Measurements from ENCODE around the gene NUP93.
A peak's percentile ranks its signal among the peaks of the same experiment; 100 is the strongest.
"Not testable (repeated sequence)": the region's sequence is repeated elsewhere in the genome, so short reads cannot be mapped to it uniquely, and the experiment has no call there.

NUP93 gene

DNA sequence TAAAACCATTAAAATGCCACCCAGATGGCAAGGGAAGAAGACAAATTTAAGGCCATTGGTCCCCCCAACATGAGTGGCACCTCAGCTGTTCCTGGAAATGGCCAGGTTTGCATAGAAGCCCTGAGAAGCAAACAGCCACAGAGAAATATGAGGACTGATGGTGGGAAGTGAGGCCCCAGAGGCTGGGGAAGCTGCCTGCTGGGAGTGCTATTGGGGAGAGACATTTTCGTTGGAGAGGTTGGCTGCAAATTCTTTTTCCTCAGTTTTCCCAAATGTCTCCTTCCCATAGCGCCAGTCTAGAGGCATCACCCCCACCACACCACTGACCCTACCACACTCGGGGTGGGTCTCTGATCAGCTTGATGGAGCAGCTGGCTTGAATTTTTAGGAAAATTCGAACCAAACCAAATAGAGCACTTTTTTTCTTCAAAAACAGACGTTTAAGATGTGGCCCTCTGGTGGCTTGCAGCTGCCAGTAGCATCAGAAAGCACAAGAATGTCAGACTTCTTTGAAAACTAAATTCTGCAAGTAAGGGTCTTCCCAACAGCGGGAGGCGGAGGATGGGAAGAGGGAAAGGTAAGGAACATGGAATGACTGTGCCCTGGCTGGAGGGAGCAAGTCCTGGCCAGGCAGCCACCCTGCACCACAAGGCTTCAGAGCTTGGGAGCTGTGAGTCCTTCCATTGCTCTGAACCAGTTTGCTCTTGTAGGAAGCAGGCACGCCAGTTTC, 121.9 kb downstream of the NUP93 start:
- DNase-seq = no peak

DNA sequence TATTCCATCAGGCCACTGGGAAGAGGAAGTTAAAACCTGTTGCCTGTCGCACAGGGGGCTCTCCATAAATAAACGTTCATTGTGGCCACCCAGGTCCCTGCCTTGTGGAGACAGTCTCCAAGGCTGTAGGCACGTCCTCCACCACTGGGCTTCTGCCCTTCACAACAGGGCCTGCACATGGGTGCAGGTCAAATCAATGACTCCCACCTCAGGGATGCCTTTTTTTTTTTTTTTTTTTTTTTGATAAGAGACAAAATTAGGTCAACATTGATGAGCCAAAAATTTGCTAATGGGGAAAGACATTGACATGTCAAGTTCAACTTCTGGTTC, 122.4 kb downstream of the NUP93 start:
- no peak for DNase-seq

DNA sequence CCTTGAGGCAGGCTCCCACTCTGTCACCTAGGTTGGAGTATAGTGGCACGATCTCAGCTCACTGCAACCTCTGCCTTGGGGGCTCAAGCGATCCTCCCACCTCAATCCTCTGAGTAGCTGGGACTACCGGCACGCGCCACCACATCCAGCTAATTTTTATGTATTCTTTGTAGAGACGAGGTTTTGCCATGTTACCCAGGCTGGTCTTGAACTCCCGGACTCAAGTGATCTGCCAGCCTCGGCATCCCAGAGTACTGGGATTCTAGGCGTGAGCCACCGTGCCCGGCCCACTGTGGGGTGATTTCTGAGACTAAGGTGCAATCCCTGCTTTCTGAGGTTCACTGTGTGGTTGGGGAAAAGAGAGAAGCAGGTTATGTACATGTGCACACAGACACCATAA, 123.0 kb downstream of the NUP93 start:
- no peak for DNase-seq

DNA sequence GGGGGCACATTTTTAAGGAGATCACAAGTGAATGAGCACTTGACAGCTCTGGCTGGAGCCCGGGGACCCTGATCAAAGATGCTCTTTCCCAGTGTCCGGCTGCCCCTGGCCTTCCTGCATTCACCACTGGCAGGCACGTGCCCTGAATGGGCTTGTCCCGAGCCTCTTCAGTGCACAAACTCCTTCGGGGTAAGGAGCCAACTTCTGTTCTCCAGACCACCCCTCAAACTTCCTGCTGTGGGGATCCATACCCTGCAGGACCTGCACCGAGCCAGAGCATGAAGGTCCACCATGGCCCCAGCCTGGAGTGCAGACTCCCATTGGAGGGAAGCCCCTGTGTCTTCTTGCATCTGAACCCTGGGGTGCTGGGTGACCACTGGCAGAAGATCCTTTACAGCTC, 125.3 kb downstream of the NUP93 start:
- DNase-seq = no peak

DNA sequence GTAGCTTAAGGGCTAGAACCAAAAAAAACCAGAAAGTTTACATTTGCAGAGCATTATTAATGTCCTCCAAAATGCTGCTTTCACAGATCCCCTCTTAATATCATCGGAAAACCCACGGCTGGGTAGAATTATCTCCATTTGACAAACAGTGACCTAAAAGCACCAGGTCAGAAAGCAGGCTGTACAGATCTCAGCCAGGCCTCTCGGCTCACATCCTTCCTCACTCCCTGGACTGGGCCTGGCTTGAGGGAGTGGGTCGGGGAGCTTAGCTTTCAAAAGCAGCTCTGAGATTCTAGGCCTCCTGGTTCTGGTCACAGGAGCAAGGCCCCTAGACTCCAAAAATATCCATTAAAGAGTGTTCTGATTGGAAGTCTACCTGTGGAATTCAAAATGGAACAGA, 126.0 kb downstream of the NUP93 start:
- no peak for DNase-seq

DNA sequence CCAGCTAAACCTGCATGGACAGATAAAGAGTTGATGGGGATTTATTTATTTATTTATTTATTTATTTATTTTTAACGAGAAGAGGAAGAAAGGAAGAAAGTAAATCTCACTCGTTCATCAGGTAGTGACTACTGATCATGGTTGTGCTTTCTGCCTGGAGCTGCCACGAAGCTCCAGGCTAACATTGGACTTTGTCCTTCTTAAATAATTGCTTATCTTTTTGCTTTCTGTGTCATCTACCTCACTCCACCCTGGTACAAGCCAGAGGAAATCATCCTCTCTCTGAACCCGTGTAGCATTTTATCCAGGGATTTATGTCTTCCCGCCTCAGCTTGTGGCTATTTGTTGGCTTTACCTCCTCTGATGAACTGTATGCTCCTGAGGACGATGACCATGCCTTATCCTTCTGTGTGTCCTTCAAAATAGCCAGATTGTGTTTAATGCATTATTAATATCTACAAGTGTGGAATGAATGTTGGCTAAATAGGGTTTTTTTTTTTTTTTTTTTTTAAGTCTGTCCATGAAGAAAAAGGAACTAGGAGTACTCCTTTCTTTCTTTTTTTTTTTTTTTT, 127.0 kb downstream of the NUP93 start:
- no peak for DNase-seq

DNA sequence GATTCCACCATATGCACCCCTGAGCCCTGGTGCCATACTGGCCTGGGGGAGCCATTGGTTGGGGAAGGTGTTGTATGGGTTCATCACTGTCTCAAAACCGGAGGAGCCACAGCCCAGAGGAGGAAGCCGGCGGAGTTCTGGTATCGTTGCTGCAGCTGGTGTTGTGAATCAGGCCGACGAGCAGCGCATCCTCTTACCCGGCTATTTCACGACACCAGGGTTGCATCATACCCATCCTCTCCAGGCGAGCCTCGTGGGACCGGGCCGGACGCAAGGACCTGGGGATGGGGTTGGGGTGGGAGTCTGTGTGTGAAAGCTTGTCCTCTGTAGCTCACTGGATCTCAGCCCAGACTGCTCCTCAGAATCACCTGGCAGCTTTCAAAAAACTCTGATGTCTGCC, 128.4 kb downstream of the NUP93 start:
- no peak for DNase-seq

DNA sequence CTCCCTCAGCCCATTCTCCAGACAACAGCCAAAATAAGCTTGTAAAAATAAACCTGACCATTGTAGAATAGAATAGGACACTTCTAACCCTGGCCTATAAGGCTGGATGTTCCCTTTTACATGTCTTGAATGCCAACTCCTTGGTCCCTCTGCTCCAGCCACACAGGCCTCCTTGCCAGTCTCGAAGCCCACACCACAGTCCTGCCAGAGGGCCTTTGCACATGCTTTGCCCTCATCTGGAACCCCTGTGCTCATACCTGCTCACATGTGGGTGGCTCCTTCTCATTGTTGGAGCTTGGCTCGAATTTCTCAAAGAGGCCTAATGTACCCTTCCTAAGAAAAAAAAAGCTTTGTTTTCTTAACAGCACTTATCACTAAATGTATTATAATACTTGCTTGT, 129.7 kb downstream of the NUP93 start:
- DNase-seq = no peak

DNA sequence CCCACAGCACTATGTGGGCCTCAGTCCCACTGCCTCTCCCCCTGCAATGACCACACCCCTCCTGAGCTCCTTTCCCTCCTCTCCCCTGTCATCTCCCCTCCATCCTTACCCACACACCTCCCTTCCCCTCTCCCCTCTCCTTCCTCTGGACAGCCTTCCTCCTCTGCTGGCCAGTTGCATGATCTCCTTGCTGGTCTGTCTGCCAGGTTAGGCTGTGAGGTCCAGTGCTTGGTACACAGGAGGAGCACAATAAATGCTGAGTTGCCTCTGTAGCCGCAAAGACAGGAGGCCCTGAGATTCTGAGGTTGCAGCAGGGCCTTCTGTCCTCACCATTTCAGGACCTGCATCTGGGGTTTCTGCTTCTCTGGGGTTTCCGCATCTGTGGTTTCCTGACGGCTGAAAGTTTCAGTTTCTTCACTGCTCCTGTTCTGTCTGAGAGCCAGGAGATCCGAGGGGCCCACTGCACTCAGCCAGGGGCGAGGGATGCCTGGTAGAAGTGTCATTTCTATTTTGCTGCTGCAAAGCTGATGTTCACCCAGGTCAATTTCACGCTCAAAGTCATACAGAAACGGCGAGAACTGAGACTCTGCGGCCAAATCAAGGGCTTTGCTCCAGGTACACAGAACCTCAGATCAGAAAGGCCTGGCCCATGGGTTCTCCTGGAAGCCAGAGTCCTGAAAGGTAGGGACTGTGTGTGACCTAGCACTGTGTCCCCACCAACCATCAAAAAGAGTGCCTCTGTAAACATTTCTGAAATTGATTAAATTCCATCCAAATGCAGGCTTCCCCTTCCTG, 130.5 kb downstream of the NUP93 start:
- DNase-seq = no peak

DNA sequence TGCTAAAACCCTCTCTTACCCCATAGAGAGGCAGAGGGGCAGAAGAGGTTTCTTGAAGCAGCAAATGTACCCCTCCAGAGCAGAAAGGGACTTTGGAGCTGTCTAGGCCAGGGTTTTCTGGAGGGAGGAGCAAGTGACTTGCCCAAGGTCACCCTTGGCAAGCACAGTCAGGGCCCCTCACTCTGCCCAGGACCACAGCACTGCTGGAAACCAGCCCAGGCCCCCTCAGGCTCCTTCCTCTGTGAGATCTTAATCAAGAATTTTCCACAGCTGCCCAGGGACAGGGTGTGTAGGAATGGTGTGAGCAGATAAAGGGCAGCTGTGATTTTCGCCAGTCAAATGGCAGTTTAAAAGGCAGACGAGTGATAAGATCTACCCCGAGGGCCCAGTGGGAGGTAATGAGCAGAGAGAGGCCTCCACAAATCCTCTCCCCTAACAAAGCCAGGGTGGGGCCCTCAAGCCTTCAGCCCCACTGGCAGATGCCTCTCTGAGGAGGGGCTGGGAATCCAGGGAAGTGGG, 131.2 kb downstream of the NUP93 start:
- no peak for DNase-seq

DNA sequence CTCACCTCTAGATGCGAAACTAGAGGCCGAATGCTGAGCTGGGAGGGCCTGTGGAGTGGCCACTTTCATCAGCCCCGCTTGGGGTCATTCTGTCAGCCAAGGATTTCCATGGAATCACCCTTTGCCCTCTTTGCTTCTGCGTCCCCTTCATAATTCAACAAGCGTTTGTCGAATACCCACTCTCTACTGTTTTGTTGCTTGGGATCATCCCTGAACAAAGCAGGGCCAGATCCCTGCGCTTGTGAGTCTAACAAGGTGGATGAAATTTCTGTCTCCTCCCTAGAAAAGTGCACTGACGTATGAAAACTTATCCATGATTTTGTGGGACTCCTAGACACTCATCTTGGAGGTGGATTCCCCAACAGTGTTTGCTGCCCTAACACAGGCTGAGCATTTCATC, 131.8 kb downstream of the NUP93 start:
- DNase-seq = no peak

DNA sequence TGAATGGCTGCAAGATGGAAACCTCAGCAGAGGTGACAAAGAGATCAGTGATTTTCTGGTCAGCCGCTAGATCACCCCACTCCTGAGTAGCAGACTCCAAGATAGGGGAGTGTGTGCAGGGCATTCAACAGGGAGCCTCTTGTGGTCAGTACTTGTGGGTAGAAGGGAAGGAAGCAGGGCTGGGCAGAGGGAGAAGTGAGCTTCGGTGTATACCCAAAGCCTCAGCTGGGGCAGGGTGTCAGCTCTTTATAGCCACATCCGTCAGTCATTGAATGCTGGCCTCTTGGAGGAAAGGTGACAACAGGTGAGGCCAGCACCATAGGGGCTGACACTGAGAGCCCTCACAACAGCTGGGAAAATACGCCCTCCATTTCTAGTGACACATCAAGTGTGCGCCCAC, 132.8 kb downstream of the NUP93 start:
- no peak for DNase-seq

DNA sequence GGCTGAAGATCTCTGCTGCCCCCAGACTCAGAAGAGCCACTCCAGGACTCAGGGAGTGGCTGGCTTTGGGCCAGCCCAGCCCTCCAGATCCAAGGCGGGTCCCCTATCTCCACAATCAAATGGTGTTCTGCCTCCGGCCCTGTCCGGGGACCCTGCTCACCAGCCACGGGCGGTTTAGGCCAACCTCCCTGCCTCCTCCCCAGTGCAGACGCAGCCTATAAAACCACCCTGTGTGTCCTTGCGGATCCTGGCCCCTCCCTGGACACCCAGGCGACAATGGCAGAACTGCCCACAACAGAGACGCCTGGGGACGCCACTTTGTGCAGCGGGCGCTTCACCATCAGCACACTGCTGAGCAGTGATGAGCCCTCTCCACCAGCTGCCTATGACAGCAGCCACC, 135.0 kb downstream of the NUP93 start, which contains the start of gene SLC12A3:
TSS of gene SLC12A3 (plus strand) at position 248 of the 400 bp plus-strand sequence. CDS start at position 277, 29 bp downstream.
- DNase-seq = no peak

DNA sequence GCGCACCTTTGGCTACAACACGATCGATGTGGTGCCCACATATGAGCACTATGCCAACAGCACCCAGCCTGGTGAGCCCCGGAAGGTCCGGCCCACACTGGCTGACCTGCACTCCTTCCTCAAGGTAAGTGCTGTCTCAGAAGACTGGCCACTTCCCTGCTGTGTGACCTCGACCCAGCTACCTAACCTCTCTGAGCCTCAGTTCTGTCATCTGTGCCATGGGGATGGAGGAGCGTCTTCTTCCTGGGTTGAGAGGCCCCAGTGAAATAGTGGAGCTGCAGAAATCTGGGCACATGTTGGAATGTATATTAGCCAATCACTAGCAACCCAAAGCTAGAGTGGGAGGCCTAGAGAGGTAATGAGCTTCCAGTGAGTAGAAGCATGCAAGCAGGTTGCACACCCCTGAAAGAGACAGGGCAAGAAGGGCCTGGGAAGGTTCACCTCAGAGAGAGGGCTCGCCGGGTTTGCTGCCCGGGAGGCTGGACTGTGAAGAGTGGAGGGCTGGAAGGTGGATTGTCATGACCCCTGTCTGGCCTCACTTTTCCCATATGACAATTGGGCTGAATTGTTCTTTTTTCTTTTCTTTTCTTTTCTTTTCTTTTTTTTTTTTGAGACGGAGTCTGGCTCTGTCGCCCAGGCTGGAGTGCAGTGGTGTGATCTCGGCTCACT, 135.6 kb downstream of the NUP93 start:
- DNase-seq = no peak

DNA sequence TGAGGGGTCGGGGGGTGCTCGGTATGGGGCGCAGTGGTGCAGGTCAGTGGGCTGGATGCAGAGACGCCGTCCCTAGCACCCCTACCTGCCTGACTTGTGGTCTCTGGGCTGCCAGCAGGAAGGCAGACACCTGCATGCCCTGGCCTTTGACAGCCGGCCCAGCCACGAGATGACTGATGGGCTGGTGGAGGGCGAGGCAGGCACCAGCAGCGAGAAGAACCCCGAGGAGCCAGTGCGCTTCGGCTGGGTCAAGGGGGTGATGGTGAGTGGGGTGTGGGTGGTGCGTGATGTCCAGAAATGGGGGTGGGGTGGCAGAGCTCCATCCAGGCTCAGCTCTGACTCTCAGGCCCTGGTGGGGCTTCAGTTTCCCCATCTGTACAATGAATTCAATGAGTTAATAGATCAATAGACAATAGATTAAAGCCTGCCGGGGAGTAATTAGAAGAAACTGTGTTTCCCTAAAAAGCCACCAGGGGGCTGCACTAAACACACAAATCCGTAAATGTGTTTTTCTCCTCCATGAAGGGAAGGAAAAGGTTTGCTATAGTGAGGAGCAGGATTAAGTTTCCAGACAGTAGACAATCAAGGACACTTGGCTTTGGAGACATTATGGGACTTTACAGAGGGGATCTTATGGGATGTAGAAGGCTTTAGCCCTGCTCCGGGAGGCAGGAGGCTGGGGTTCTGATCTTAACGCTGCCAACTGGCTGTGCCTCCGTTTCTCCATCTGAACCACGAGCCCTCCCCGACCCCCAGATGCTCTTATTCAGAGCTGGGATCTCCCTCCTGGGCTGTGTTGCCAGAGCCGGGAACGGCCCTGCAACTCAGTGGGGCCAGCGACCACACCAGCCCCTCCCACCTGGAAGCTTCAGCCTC, 137.3 kb downstream of the NUP93 start:
- peak; percentile 15 to 21 for DNase-seq

DNA sequence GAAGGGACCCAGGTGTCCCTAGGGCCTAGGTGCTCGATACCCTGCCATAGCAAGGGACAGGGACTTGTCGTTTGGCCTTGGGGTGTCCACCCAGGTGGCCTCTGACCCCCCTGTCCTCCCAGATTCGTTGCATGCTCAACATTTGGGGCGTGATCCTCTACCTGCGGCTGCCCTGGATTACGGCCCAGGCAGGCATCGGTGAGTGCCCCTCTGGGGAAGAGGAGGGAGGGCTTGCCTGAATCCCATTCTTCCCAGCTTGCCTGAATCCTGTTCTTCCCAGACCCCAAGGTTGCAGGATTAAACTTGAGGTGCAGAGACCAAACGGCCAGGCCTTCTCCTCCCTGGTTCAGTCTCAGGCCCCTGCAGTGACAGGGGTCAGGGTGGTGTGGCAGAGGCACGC, 138.2 kb downstream of the NUP93 start:
- no peak for DNase-seq

DNA sequence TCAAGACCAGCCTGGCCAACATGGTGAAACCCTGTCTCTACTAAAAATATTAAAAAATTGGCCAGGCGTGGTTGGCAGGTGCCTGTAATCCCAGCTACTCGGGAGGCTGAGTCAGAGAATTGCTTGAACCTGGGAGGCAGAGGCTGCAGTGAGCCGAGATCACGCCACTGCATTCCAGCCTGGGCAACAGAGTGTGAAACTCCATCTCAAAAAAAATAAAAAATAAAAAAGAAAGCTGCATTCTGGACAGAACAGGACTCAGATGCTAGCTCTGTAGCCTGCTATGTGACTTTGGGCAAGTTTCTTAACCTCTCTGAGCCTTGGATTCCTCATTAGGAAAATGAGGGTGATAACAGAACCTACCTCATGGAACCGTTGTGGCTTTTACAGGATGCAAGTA, 138.8 kb downstream of the NUP93 start:
- DNase-seq = not testable (repeated sequence)

DNA sequence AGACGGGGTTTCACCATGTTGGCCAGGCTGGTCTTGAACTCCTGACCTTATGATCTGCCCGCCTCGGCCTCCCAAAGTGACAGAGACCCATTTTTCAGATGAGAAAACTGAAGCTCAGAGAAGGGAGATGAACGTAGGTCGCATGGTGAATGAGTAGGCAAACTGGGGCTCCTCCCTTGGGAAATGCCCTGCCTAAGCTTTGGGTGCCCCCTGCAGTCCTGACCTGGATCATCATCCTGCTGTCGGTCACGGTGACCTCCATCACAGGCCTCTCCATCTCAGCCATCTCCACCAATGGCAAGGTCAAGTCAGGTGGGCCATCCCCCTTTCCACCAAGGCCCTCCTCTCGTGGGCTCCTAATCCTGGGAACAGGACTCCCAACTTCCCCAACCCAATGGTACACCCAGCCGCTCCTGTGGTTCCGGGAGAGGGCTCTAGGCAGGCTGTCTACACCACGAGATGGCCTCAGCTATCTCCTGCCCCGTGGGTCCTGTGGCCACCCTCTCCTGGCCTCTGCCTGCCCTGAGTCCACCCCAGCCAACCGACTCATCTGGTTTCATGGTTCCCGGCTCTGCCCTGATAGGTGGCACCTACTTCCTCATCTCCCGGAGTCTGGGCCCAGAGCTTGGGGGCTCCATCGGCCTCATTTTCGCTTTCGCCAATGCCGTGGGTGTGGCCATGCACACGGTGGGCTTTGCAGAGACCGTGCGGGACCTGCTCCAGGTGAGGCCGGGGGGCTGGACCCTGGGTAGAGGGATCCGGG, 139.8 kb downstream of the NUP93 start:
- DNase-seq = no peak

DNA sequence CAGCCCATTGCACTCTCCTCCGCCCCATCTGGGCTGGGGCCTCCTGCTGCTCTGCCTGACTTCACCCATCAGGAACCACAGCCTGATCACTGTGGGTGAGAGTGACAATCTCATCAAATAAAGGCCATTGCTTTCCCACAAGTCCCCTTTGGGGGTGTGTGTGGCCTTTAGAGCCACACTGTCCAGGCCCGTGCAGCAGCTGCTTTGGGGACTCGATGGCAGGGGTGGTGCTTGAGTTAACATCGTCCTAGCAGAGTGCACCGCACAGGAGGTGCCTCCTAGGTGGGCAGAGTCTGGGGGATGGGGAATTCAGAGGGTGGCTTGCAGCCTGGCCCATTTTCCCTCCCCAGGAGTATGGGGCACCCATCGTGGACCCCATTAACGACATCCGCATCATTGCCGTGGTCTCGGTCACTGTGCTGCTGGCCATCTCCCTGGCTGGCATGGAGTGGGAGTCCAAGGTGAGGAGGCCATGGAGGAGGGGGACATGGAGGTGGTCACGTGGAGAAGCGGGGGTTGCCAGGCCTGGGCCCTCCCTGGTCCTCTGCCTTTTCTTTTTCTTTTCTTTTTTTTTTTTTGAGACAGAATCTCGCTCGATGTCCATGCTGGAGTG, 140.5 kb downstream of the NUP93 start:
- DNase-seq = no peak

DNA sequence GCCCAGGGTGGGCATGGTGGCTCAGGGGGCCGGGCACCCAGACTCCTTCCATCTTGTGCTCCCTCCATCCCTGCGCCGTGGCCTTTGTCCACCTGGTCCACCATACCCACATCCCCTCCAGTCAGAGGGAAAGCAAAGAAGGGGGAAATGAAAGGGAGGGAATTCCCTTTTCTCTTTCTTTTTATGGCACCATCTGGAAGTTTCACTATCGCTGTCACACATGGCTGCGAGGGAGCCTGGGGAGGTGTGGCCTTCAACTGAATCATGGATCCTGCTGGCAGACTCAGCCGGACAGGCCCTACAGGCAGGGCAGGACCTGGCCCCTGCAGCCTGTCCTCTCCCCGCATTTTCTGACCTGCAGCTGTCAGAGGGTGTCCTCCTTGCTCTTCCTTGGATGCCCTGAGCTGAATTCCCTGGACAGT, 141.3 kb downstream of the NUP93 start:
- DNase-seq = no peak

DNA sequence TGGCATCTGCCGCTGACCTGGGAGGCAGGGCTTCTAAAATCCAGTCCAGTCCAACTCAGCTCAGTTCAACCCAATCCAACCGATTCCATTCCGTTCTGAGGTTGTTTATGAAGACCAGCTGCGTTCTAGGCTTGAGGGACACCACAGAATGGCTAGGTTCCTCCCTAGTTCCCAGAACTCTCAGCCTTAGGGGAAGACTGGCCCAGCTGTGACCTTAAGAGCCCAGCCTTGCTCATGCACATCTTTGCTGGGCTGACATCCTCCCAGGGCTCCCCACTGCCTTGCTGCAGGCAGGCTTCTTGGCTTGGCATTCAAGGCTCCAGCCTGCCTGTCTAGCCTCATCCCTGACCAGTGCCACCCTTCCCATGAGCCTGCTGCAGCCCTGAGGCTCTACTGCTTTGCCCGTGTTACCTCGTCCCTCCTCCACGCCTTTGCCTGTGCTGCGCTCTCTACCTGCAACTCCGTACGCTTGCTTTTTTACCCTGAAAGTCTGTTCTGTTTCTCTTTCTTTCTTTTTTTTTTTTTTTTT, 143.0 kb downstream of the NUP93 start:
- DNase-seq = no peak

Data from NCI-H2081 (cell line).